CD4-positive, alpha-beta T cell treated with Interleukin-17A for 4 hours (primary cell): ENCODE measurements around the gene PEX10.

Experiments
- DNase-seq: peaks from one replicate; pipeline ENCODE4 v3.0.0-alpha.2; 2020; ENCODE audit warnings: mixed read lengths

PEX10 gene

DNA sequence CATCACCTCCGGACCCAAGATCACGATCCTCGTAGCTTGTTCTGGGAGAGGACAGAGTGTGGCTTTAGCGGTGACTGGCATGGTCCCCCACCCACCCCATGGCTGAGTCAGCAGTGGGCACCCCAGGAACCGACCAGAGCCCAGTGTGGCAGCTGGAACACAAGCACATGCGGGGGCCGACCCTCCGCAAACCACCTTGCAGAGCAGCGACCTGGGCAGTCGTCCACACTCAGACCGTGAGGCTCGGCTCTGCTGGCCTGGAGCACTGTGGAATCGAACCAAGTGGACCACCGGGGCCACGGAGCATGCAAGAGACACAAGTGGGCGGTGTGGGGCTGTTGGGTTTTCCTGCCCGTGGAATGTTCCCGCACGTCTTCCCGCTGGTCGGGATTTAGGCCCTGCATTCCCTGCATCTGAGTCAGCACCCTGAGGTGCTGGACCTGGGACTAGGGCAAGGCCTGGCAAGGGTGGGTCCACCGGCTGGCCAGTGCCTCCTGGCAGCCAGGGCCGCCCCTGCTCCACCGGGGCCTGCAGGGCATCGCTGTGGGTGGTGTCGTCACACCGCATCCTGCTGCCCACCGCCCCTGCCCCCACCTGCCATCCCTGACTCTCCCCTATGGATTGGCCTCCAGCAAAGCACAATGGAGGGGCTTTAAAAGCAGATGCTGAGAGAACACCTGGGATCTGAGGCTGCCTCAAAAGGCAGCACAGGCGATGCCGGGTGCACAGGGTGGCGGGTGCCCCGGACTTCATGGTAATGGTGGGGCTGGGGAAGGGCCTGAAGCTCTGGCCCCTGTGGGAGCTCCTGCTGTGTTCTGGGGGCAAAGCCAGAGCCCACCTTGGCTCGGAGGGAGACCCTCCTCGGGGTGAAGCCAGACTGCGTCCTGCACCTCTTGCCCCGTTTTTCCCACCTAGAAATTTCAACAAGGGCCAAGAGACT lies 39.5 kb downstream of the PEX10 start:
- no peak for DNase-seq

DNA sequence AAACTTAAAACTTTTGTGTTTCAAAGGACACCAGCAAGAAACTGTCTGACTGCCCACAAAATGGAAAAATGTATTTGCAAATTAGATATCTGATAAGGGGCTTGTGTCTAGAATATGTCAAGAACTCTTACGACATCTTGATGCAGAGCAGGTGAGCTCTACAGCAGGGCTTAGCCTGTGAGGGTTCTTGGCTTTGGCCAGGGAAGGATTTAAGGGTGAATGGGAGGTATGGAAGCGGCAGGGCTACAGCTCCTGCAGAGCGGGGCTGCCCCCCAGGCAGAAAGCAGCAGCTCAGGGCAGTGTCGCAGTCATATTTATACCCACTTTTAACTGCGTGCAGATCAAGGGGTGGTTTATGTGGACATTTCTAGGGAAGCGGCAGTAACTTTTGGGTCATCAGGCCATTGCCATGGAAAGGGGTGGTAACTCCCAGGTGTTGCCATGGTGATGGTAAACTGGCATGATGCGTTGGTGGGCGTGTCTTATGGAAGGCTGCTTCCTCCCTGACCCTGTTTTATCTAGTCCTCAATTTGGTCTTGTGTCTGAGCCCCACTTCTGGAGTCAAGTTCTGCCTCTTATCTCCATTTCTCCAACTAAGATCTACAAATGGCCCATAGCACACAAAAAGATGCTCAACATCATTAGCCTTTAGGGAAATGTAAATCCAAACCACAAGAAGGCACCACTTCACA lies 44.2 kb downstream of the PEX10 start:
- no peak for DNase-seq

DNA sequence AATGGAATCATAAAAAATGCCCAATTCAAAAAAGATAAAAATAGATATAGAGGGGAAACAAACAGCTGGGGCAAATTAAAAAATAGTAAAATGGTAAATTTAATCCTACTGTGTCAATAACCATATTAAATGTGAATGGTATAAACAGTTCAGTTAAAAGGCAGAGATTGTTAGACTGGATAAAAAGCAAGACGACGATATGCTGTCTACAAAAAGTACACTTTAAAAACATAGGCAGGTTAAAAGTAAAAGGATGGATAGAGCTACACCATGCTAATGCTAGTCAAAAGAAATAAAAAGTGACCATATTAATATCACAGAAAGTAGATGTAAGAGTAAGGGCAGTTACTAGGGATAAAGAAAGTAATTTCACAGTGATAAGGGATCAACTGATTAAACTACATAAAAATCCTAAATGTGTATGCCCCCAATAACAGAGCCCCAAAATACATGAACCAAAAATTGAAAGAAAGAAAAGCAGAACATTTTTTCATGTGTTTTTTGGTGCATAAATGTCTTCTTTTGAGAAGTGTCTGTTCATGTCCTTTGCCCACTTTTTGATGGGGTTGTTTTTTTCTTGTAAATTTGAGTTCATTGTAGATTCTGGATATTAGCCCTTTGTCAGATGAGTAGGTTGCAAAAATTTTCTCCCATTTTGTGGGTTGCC lies 48.4 kb downstream of the PEX10 start:
- no peak for DNase-seq

DNA sequence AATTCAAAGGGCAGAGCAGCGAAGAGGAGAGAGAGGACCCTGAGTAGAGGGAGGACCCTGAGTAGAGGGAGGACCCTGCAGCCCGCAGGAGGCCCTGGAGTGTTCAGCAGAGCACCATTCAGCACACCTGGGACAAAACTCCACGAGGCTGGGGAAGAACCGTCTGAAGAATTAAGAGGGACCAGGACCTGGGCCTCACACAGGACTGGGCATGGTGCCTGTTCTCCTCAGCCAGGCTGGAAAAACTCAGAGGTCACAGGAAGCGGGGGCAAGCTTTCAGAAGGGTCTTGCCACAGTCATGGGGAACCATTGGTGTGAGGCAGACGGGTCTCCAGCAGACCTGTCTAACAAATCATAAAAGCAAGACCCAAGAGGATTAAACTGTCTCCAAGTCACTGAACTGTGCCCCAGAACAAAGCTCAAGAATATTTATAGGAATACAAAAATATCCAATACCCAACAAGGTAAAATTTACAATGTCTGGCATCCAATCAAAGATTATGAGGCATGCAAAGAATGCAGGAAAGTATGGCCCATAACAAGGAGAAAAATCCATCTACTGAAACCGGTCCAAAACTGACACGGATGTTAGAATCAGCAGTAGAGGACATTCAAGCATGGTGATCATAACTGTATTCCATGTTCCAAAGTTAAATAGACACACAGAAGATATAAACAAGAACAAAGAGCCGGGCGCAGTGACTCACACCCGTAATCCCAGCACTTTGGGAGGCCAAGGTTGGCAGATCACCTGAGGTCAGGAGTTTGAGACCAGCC lies 51.6 kb downstream of the PEX10 start:
- DNase-seq, result no peak

DNA sequence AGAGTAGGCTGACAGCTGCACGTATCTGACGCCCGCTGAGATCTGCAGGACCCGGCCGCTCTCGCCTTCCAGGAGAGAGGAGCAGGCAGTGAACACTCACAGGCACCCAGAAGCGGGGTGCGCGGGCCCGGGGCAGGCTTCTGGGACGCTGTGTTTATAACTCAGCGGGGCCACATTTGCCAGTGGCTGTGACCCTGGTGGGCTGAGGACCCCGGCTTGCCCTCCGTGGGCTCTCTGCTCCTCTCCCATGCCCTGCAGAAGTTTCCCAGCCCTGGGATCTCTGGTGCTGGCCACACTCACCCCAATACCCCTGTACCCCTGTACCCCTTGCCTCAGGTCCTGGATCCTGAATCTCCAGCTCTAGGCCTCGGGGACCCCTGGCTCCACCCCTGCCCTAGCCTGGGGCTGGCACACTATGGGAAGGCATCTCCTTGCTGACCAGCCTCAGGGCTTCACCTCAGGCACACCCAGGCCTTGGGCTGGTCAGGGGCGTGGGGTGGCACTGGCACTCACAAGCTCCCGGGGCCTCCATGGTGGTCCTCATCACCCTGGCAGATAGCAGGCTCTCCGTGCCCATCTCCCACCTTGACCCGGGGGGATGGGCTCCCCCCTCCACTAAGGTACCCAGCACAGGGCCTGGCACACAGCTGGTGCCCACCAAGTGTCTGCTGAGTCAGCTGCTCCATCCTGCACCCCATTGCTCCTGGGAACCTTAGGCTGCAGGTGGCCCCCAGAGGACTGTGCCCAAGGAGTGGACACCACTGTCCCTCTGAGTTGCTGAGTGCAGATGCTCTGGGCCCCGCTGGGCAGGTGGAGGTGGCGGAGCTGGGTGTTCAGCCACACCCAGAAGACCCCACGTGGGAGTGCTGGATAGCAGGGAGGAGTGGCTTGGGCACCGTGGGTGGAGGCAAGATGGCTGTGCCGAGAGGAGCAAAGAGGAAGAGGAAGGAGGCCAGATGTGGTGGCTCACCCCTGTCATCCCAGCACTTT lies 53.4 kb downstream of the PEX10 start:
- DNase-seq, result no peak

DNA sequence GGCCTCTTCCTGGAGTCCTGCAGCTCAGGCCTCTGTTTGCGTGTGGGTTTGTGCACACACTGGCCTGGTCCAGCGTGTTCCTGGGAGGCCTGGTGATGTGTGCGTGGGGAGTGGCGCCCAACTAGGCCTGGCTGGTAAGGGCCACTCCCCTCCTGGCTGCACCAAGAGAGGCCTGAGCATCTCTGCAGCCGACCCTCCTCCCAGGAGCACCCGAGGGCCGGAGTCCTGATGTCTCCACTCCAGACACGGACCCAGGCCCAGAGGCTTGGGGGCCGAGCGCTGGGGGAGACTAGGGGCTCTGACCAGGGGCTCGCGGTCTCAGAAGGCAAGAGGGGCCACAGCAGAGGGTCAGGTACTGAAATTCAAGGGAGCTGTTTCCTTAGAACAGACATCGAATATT lies 54.3 kb downstream of the PEX10 start:
- no peak for DNase-seq

DNA sequence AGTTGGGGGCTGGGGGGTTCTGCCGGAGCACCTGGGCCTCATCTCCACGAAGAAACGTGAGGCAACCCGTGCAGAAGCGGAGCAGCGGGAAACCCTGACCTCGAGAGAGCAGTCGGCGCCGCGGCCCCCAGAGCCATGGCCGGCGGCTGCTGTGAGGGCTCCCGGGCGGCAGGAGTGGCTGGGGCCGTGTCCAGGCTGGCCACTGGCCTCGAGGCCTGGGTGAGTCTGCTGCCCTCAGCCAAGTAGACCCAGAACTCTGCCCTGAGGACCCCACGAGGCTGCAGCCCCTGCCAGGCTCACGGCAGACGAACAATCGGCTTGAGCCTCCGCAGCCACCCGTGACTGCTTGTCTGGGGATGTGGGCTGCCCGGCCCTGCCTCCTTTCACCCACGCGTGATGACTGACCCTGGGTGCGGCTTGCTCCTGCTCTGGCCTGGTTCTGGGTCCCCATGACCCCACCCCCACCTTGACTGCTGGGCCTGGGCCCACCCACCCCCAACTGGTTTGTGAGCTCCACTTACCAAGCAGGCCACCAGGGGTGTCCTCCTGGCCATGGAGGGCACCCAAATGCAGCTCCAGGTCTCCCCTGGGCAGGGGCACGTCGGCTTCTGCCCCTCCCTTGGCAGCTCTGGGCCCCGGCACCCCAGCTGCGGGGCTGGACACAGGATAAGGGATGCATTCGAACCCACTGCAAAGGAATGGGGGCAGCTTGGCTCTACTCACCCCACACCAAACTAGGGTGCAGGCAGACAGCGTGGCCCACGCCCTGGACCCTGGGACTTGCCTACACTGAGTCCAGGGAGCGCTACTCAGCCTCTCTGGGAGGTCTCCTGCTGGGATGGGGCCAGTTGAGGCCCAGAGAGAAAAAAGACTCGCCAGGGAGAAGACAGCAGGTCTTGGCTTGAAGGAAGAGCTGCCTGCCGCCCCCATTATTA lies 55.2 kb downstream of the PEX10 start:
- DNase-seq, result no peak

DNA sequence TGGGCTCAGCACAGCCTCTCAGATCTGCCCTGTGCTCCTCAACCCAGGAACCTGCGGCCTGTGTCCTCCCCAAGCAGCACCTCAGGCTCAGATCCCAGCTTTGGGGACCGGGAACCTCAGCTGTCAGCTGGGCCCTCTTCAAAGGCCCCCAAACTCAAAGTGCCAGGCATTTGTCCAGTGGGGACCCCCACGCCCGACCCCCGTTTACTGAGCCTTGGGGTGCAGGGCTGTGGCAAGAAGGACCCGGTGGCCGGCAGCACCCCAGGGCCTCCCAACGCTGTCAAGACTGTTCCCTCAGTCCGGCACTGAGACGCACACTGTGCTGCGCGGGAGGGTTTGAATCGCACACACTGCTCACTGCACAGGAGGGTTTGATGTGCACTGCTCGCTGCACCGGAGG lies 56.0 kb downstream of the PEX10 start:
- no peak for DNase-seq

DNA sequence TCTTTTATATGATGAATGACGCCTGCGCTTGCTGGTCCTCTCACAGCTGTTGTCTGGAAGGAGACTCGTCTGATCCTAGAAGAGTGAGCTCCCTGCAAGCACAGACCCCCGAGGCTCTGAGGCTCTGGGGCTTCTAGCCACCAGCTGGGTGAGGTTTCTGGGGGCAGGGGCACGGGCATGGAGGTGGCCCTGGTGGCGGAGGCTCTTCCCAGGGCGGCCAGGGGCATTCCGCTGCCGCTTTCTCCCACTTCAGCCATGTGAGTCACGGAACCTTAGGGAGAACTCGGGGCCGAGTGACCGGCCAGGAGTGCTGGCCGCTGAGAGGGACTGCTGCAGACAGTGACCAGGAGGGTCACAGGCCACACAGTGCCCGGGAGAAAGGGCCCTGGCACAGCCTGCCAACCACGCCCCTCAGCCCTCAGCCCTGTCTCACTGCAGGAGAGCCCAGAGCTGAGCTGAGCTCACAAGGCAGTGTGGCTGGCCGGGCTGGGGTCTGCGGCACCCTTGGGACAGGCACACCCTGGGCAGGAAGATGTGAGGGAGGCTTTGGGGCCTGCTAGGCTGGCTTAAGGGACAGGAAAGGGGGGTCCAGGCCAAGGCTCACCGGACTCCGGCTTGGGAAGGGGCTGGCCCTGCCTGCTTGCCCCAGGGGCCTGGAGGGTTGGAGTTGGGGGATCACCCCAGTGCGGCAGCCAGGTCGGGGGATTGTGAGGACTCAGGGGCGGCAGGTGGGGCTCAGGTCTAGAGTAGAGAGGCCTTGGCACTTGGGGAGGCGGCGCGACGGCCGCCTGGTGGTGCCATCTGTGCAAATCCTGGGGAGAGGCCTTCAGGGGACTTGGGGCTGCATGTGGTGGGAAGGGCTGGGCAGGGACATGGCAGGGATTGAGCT lies 56.7 kb downstream of the PEX10 start:
- no peak for DNase-seq

DNA sequence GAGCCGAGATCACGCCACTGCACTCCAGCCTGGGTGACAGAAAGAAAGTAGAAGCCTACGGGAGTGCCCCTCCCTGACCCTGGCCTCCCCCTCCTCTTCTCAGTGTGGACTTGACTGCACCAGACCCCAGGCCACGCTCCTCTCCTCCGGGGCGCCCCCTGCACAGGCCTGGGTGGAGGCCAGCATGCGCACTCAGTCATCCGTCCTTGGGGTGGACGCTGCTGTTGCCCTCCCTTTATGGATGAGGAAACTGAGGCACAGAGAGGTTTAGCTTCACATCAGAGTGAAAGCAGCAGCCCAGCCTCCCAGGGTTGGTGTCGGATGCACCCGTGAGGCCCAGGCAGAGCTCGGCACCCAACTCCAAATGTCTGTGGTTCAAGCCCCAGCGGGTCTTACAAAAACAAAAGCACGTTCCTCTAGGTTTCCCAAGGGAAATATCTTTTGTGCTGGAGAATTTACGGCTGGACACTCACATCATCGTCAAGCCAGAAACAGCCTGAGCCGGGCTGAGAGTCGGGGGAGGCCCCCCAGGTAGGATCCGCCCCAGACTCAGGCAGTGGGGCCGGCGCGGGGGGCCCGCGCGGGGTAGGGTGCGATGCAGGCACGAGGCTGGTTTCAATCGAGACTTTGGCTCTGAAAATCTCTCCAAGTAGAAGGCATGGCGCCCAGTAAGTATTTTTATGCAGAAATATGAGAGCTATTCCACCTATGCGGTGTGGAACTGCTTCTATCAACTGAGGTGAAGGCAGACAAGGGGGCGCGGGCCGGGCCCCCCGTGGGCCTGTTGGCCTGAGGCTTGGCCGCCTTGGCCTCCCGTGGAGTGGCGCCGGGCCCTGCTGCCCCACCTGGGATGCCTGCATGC lies 57.6 kb downstream of the PEX10 start:
- no peak for DNase-seq
